Measurements from ENCODE around the gene SP8. TPM values are rescaled to one million over a fixed set of nuclear protein-coding genes. Genes with fewer than 3 reads are reported as not detected.
"Not testable (repeated sequence)": the region's sequence is repeated elsewhere in the genome, so short reads cannot be mapped to it uniquely, and the experiment has no call there.

The SP8 gene
- total RNA-seq (ENCODE audit: low replicate concordance) = 2.0 and 4.3 TPM in 2 replicates
- long read RNA-seq = 0 reads

GRCh38 chr7:20786779-20787659 is at the start of gene SP8:
Gene SP8, minus strand, starts transcription at chr7:20786886. Its CDS starts 88 bp downstream, at chr7:20786798.
- peak within 1 kb of the TSS; percentile 90 for H3K4me3 Mint-ChIP-seq
- no peak for TF ChIP-seq CTCF (conservative IDR thresholded peaks at IDR 0.05)
- peak within 1 kb of the TSS; percentile 85 for H3K27ac Mint-ChIP-seq
- DNase-seq (ENCODE audit: extremely low spot score, unreplicated experiment) = peak; percentile 76
- H3K4me1 Mint-ChIP-seq (ENCODE audit: unreplicated experiment) = peaks cover 11% of the 10 kb centered on the region
- no peaks in the 10 kb centered on the region for H3K9me3 Mint-ChIP-seq
- peaks cover 91% of the 10 kb centered on the region for H3K27me3 Mint-ChIP-seq
- H3K36me3 Mint-ChIP-seq = peaks cover 5% of the 10 kb centered on the region

GRCh38 chr7:20836424-20836823 is 49.7 kb upstream of the SP8 start:
- DNase-seq (ENCODE audit: extremely low spot score, unreplicated experiment); H3K27ac Mint-ChIP-seq; H3K9me3 Mint-ChIP-seq; H3K27me3 Mint-ChIP-seq; H3K4me1 Mint-ChIP-seq (ENCODE audit: unreplicated experiment); H3K36me3 Mint-ChIP-seq; H3K4me3 Mint-ChIP-seq: not testable (repeated sequence)

GRCh38 chr7:20835111-20835750 is 48.5 kb upstream of the SP8 start:
- Mint-ChIP-seq H3K9me3 (no peaks in the 10 kb centered on the region), H3K27ac (no peak overlapping the region)

GRCh38 chr7:20834656-20835055 is 48.0 kb upstream of the SP8 start:
- Mint-ChIP-seq H3K4me3 (no peak overlapping the region), H3K4me1 (ENCODE audit: unreplicated experiment) (no peaks in the 10 kb centered on the region), H3K27ac (no peak overlapping the region), H3K36me3 (no peaks in the 10 kb centered on the region), H3K27me3 (peaks cover 15% of the 10 kb centered on the region), H3K9me3 (no peaks in the 10 kb centered on the region)
- no peak for DNase-seq (ENCODE audit: extremely low spot score, unreplicated experiment)
- peak; percentile 55 for TF ChIP-seq CTCF (conservative IDR thresholded peaks at IDR 0.05)

More at GRCh38 chr7:20835111-20835750, 48.5 kb upstream of the SP8 start:
- no peak for TF ChIP-seq CTCF (conservative IDR thresholded peaks at IDR 0.05)
- Mint-ChIP-seq H3K4me3 (no peak overlapping the region), H3K4me1 (ENCODE audit: unreplicated experiment) (no peaks in the 10 kb centered on the region), H3K36me3 (no peaks in the 10 kb centered on the region), H3K27me3 (peaks cover 12% of the 10 kb centered on the region)
- no peak for DNase-seq (ENCODE audit: extremely low spot score, unreplicated experiment)

GRCh38 chr7:20831956-20832355 is 45.3 kb upstream of the SP8 start:
- Mint-ChIP-seq H3K27ac (no peak overlapping the region), H3K9me3 (no peaks in the 10 kb centered on the region), H3K4me1 (ENCODE audit: unreplicated experiment) (no peaks in the 10 kb centered on the region), H3K36me3 (no peaks in the 10 kb centered on the region), H3K27me3 (peaks cover 28% of the 10 kb centered on the region), H3K4me3 (no peak overlapping the region)
- TF ChIP-seq CTCF (conservative IDR thresholded peaks at IDR 0.05) = no peak
- DNase-seq (ENCODE audit: extremely low spot score, unreplicated experiment) = no peak

- H3K27ac Mint-ChIP-seq = no peak overlapping the region
- DNase-seq (ENCODE audit: extremely low spot score, unreplicated experiment) = no peak
- H3K9me3 Mint-ChIP-seq = no peaks in the 10 kb centered on the region
Measured at GRCh38 chr7:20831451-20831850, 44.8 kb upstream of the SP8 start.

More at GRCh38 chr7:20831451-20831850, 44.8 kb upstream of the SP8 start:
- Mint-ChIP-seq H3K36me3 (no peaks in the 10 kb centered on the region), H3K4me3 (no peak overlapping the region), H3K4me1 (ENCODE audit: unreplicated experiment) (no peaks in the 10 kb centered on the region), H3K27me3 (peaks cover 33% of the 10 kb centered on the region)
- TF ChIP-seq CTCF (conservative IDR thresholded peaks at IDR 0.05) = no peak
